Naive thymus-derived CD4-positive, alpha-beta T cell (primary cell): ENCODE results near the gene MAP3K14. TPM values are rescaled to one million over a fixed set of nuclear protein-coding genes. Genes with fewer than 3 reads are reported as not detected.

Experiments
- ATAC-seq: fragments of 150-1000 bp; cut with Tn5 transposase; 2 replicates; pipeline ENCODE4 v1.10.0; 2021; ENCODE audit warnings: mild to moderate bottlenecking, moderate library complexity
- CTCF ChIA-PET: fragments of 350-600 bp; sonication (Branson Sonifier 250); formaldehyde crosslinking; loops from one replicate; lab custom pipeline; 2021; ENCODE audit warnings: antibody characterized with exemption; lab: Charles Lee
- POLR2A ChIA-PET: fragments of 350-600 bp; sonication (Branson Sonifier 250); formaldehyde crosslinking; loops from one replicate; lab custom pipeline; 2021; ENCODE audit warnings: antibody characterized with exemption, inconsistent platforms; lab: Charles Lee
- DNase-seq, 9 donors: peaks; one replicate each; pipeline versions ENCODE4 v3.0.0 to v3.0.0-alpha.2; 2020 to 2022; ENCODE audit warnings: mixed read lengths in 1 of 9
- H3K27ac ChIP-seq: one replicate; pipeline ENCODE4 v1.7.0; 2013; ENCODE audit warnings: mild to moderate bottlenecking, low read depth, low read length, moderate library complexity
- H3K27me3 ChIP-seq, 2 donors: one replicate each; pipeline ENCODE4 v1.7.0; 2013; ENCODE audit warnings: low read length in 2 of 2, mild to moderate bottlenecking in 2 of 2, moderate library complexity in 2 of 2; ENCODE audit not compliant: control insufficient read depth in 2 of 2, insufficient read depth in 2 of 2
- H3K36me3 ChIP-seq, 3 experiments: 1 replicate in 2 of 3; 2 replicates in 1 of 3; pipeline ENCODE4 v1.7.0; 2013; ENCODE audit warnings: low read length in 3 of 3, mild to moderate bottlenecking in 3 of 3, moderate library complexity in 1 of 3; ENCODE audit not compliant: insufficient read depth in 3 of 3, control insufficient read depth in 2 of 3
- H3K4me1 ChIP-seq, 2 donors: one replicate each; pipeline ENCODE4 v1.7.0; 2013; ENCODE audit warnings: low read length in 2 of 2, mild to moderate bottlenecking in 2 of 2, moderate library complexity in 1 of 2; ENCODE audit not compliant: control insufficient read depth in 2 of 2, insufficient read depth in 2 of 2
- H3K4me3 ChIP-seq: 2 replicates; pipeline ENCODE4 v1.7.0; 2013; ENCODE audit warnings: mild to moderate bottlenecking, low read length
- H3K9me3 ChIP-seq, 3 experiments: 1 replicate in 2 of 3; 2 replicates in 1 of 3; pipeline ENCODE4 v1.7.0; 2013; ENCODE audit warnings: low read length in 3 of 3; ENCODE audit not compliant: control insufficient read depth in 2 of 3
- H3K27ac Mint-ChIP-seq, 9 donors: one replicate each; pipeline ENCODE4 v1.8.0; 2020 to 2022; ENCODE audit warnings: mixed read lengths in 9 of 9, mild to moderate bottlenecking in 8 of 9, moderate library complexity in 5 of 9, inconsistent platforms in 2 of 9
- H3K27me3 Mint-ChIP-seq, 5 donors: one replicate each; pipeline ENCODE4 v1.8.0; 2021 to 2022; ENCODE audit warnings: mixed read lengths in 5 of 5, mild to moderate bottlenecking in 1 of 5
- H3K36me3 Mint-ChIP-seq, 5 donors: one replicate each; pipeline ENCODE4 v1.8.0; 2020 to 2022; ENCODE audit warnings: mixed read lengths in 5 of 5, mild to moderate bottlenecking in 3 of 5, inconsistent platforms in 1 of 5
- H3K4me1 Mint-ChIP-seq, 7 donors: one replicate each; pipeline ENCODE4 v1.8.0; 2020 to 2022; ENCODE audit warnings: mixed read lengths in 7 of 7, mild to moderate bottlenecking in 3 of 7, inconsistent platforms in 1 of 7
- H3K4me3 Mint-ChIP-seq, 10 donors: one replicate each; pipeline ENCODE4 v1.8.0; 2020 to 2022; ENCODE audit warnings: mild to moderate bottlenecking in 10 of 10, mixed read lengths in 10 of 10, moderate library complexity in 6 of 10, inconsistent platforms in 2 of 10
- H3K9me3 Mint-ChIP-seq, 11 donors: one replicate each; pipeline ENCODE4 v1.8.0; 2020 to 2022; ENCODE audit warnings: mixed read lengths in 11 of 11, mild to moderate bottlenecking in 4 of 11, inconsistent platforms in 1 of 11, moderate library complexity in 1 of 11
- intact Hi-C, 2 donors: fragments of 100-400 bp; cut with micrococcal nuclease; formaldehyde crosslinking; loops; one replicate each; pipeline ENCODE4 v1.15.1; 2023
- polyA plus RNA-seq, 2 donors: library from polyadenylated mRNA; unstranded; fragments of 300-500 nt; fragmentation: Illumina TruSeq; gene quantifications; one replicate each; pipeline ENCODE4 v1.2.3, GENCODE V29; 2021
- total RNA-seq, 6 experiments: library from RNA in 5 of 6; stranded (reverse) in 5 of 6; gene quantifications; 1 replicate in 5 of 6; 2 replicates in 1 of 6; pipeline ENCODE4 v1.2.3 and lab custom pipeline; 2021 to 2026

MAP3K14 gene
- total and polyA plus RNA-seq, 7 experiments from 2014 or later = 2.4 to 39.8 (median 31.5) TPM

- H3K4me1 Mint-ChIP-seq = peaks cover 0 to 26% (median 0%) of the 10 kb centered on the region in 7 donors
- H3K27me3 Mint-ChIP-seq = peaks cover 0 to 3% (median 0%) of the 10 kb centered on the region in 5 donors
- peaks cover 0 to 3% (median 0%) of the 10 kb centered on the region in 5 donors for H3K36me3 Mint-ChIP-seq
- no peak overlapping the region for H3K27ac Mint-ChIP-seq
- no peaks in the 10 kb centered on the region for H3K36me3 ChIP-seq
- no peaks in the 10 kb centered on the region for H3K9me3 ChIP-seq
- no peak overlapping the region for H3K27ac ChIP-seq
- no peak overlapping the region for H3K4me3 ChIP-seq
- ChIA-PET POLR2A (interaction anchor here (0.9 kb wide), 1 partner anchor 15 kb away, joined by 3 read pairs; no protein-coding TSS in a partner anchor), CTCF (interaction anchor here (1.2 to 1.8 kb wide), 2 partner anchors 58 kb away, joined by 3 to 4 read pairs; no protein-coding TSS in a partner anchor)
- DNase-seq = peak in 1 of 9 donors; percentile 12
- ATAC-seq = no peak
- no peaks in the 10 kb centered on the region for H3K27me3 ChIP-seq
- intact Hi-C loops = no loop called here
- no peak overlapping the region for H3K4me3 Mint-ChIP-seq
- H3K4me1 ChIP-seq = no peaks in the 10 kb centered on the region
- H3K9me3 Mint-ChIP-seq = no peaks in the 10 kb centered on the region
These were observed 18.2 kb upstream of the MAP3K14 start for GRCh38 chr17:45334701-45335677.

GRCh38 chr17:45334231-45334630 is 17.4 kb upstream of the MAP3K14 start:
- H3K4me1 ChIP-seq = no peaks in the 10 kb centered on the region
- H3K27ac ChIP-seq = no peak overlapping the region
- H3K36me3 Mint-ChIP-seq = peaks cover 0 to 3% (median 0%) of the 10 kb centered on the region in 5 donors
- no peak overlapping the region for H3K27ac Mint-ChIP-seq
- no peaks in the 10 kb centered on the region for H3K27me3 Mint-ChIP-seq
- CTCF ChIA-PET = interaction anchor here (1.2 kb wide), 1 partner anchor 57 kb away, joined by 3 read pairs; no protein-coding TSS in a partner anchor
- H3K4me1 Mint-ChIP-seq = peaks cover 0 to 26% (median 0%) of the 10 kb centered on the region in 7 donors
- DNase-seq = no peak
- POLR2A ChIA-PET = interaction anchor here (0.9 kb wide), 1 partner anchor 14 kb away, joined by 3 read pairs; no protein-coding TSS in a partner anchor
- intact Hi-C loops = no loop called here
- H3K9me3 ChIP-seq = no peaks in the 10 kb centered on the region
- H3K4me3 Mint-ChIP-seq = no peak overlapping the region
- H3K36me3 ChIP-seq = no peaks in the 10 kb centered on the region
- no peak overlapping the region for H3K4me3 ChIP-seq
- no peaks in the 10 kb centered on the region for H3K27me3 ChIP-seq
- H3K9me3 Mint-ChIP-seq = no peaks in the 10 kb centered on the region
- ATAC-seq = no peak

GRCh38 chr17:45333702-45334092 is 16.9 kb upstream of the MAP3K14 start:
- peaks cover 0 to 26% (median 0%) of the 10 kb centered on the region in 7 donors for H3K4me1 Mint-ChIP-seq
- ChIA-PET POLR2A (no interaction called here), CTCF (interaction anchor here (1.2 kb wide), 1 partner anchor 56 kb away, joined by 3 read pairs; no protein-coding TSS in a partner anchor)

GRCh38 chr17:45332989-45333701 is 16.3 kb upstream of the MAP3K14 start:
- H3K36me3 ChIP-seq = no peaks in the 10 kb centered on the region
- Mint-ChIP-seq H3K9me3 (no peaks in the 10 kb centered on the region), H3K27ac (peak overlapping the region in 1 of 9 donors; percentile 66), H3K27me3 (no peaks in the 10 kb centered on the region), H3K4me3 (peak overlapping the region in 1 of 10 donors; percentile 60), H3K36me3 (peaks cover 0 to 3% (median 0%) of the 10 kb centered on the region in 5 donors), H3K4me1 (peaks cover 0 to 26% (median 0%) of the 10 kb centered on the region in 7 donors)
- H3K27me3 ChIP-seq = no peaks in the 10 kb centered on the region
- POLR2A ChIA-PET = interaction anchor here (0.6 kb wide), 1 partner anchor 139 kb away, joined by 3 read pairs; no protein-coding TSS in a partner anchor
- H3K4me1 ChIP-seq = no peaks in the 10 kb centered on the region
- ATAC-seq = peak; percentile 69
- no peak overlapping the region for H3K27ac ChIP-seq
- CTCF ChIA-PET = no interaction called here
- intact Hi-C loops = no loop called here
- no peak overlapping the region for H3K4me3 ChIP-seq
- H3K9me3 ChIP-seq = no peaks in the 10 kb centered on the region
- DNase-seq = no peak

More at GRCh38 chr17:45333702-45334092, 16.9 kb upstream of the MAP3K14 start:
- Mint-ChIP-seq H3K9me3 (no peaks in the 10 kb centered on the region), H3K36me3 (peaks cover 0 to 3% (median 0%) of the 10 kb centered on the region in 5 donors), H3K27me3 (no peaks in the 10 kb centered on the region), H3K27ac (peak overlapping the region in 2 of 9 donors; percentile 44 to 76), H3K4me3 (no peak overlapping the region)
- ATAC-seq (no peak), DNase-seq (peak in 1 of 9 donors; percentile 14)
- Histone ChIP-seq H3K9me3 (no peaks in the 10 kb centered on the region), H3K36me3 (no peaks in the 10 kb centered on the region), H3K4me1 (no peaks in the 10 kb centered on the region), H3K4me3 (no peak overlapping the region), H3K27ac (no peak overlapping the region), H3K27me3 (no peaks in the 10 kb centered on the region)
- intact Hi-C loops = no loop called here

GRCh38 chr17:45332505-45332904 is 15.7 kb upstream of the MAP3K14 start:
- Histone ChIP-seq H3K4me1 (no peaks in the 10 kb centered on the region), H3K27me3 (no peaks in the 10 kb centered on the region), H3K9me3 (no peaks in the 10 kb centered on the region), H3K36me3 (no peaks in the 10 kb centered on the region), H3K27ac (no peak overlapping the region), H3K4me3 (no peak overlapping the region)
- no peaks in the 10 kb centered on the region for H3K9me3 Mint-ChIP-seq
- peaks cover 0 to 3% (median 0%) of the 10 kb centered on the region in 5 donors for H3K36me3 Mint-ChIP-seq
- intact Hi-C loops = no loop called here
- POLR2A ChIA-PET = interaction anchor here (0.6 kb wide), 1 partner anchor 138 kb away, joined by 3 read pairs; no protein-coding TSS in a partner anchor
- ATAC-seq (no peak), DNase-seq (no peak)
- H3K4me1 Mint-ChIP-seq = peaks cover 0 to 26% (median 0%) of the 10 kb centered on the region in 7 donors
- H3K27me3 Mint-ChIP-seq = no peaks in the 10 kb centered on the region
- CTCF ChIA-PET = no interaction called here
- H3K4me3 Mint-ChIP-seq = no peak overlapping the region
- H3K27ac Mint-ChIP-seq = peak overlapping the region in 1 of 9 donors; percentile 63

GRCh38 chr17:45326626-45327025 is 9.8 kb upstream of the MAP3K14 start:
- Histone ChIP-seq H3K27me3 (no peaks in the 10 kb centered on the region), H3K4me1 (peaks cover 2% of the 10 kb centered on the region in 2 donors), H3K9me3 (no peaks in the 10 kb centered on the region), H3K27ac (no peak overlapping the region), H3K4me3 (no peak overlapping the region), H3K36me3 (no peaks in the 10 kb centered on the region)
- Mint-ChIP-seq H3K4me3 (no peak overlapping the region), H3K9me3 (no peaks in the 10 kb centered on the region), H3K36me3 (no peaks in the 10 kb centered on the region), H3K27ac (no peak overlapping the region), H3K4me1 (peaks cover 6 to 12% (median 10%) of the 10 kb centered on the region in 7 donors), H3K27me3 (peaks cover 0 to 7% (median 0%) of the 10 kb centered on the region in 5 donors)
- no peak for DNase-seq
- no peak for ATAC-seq
- ChIA-PET POLR2A (interaction anchor here (1.1 to 1.2 kb wide), 2 partner anchors 9 to 11 kb away, joined by 3 to 5 read pairs; no protein-coding TSS in a partner anchor), CTCF (interaction anchor here (0.7 to 1.6 kb wide), 3 partner anchors 9 to 107 kb away, joined by 3 to 5 read pairs (median 3); no protein-coding TSS in a partner anchor)
- intact Hi-C loops = no loop called here
